ENCODE measurements around the gene LTB4R2. TPM values are rescaled to one million over a fixed set of nuclear protein-coding genes. Genes with fewer than 3 reads are reported as not detected.

The LTB4R2 gene
- total and polyA plus RNA-seq, 2 donors (not counting 3 experiments of a cell fraction or from before 2014, with no cell fraction given) = 5.5 to 13.1 TPM

- H3K27ac ChIP-seq (ENCODE audit: insufficient read depth, low read depth, low read length) = no peak overlapping the region
- TF ChIP-seq CTCF (IDR thresholded peaks at IDR 0.05; ENCODE audit: extremely low read depth in 1 of 2, insufficient read depth in 1 of 2, low read depth in 1 of 2, low read length in 2 of 2) = peak in 1 of 2 donors; percentile 33
- TF ChIP-seq FOS (IDR thresholded peaks at IDR 0.05; ENCODE audit: borderline replicate concordance, insufficient read depth, low read length) = no peak
- intact Hi-C loops (cut with micrococcal nuclease) = no loop called here
- no peaks in the 10 kb centered on the region for H3K9me3 ChIP-seq (replicated peaks; ENCODE audit: control insufficient read depth, insufficient read depth, low read length)
- peak; percentile 38 for FAIRE-seq
- no peak overlapping the region for H3K4me2 ChIP-seq (ENCODE audit: insufficient read depth, low read length)
- H3K4me1 ChIP-seq (ENCODE audit: control insufficient read depth, extremely low read depth, insufficient read depth, low read length) = no peaks in the 10 kb centered on the region
- no peak overlapping the region for H3K9ac ChIP-seq (replicated peaks; ENCODE audit: extremely low read depth, insufficient read depth, low read length)
- no peak overlapping the region for H3K4me3 ChIP-seq (replicated peaks in 1 of 3; ENCODE audit: insufficient read depth in 1 of 3, low read depth in 1 of 3, low read length in 3 of 3)
- H3K9me1 ChIP-seq (replicated peaks; ENCODE audit: control insufficient read depth, extremely low read depth, insufficient read depth, low read length) = no peaks in the 10 kb centered on the region
- DNase-seq (ENCODE audit: low read depth, low spot score) = no peak
- no TSS peak for BruUV-seq (replicated peaks)
- CTCF ChIA-PET = interaction anchor here (1.0 to 4.0 kb wide), 7 partner anchors 8 to 64 kb away, joined by 3 to 27 read pairs (median 6); partner anchors contain the start of genes CIDEB, DHRS1, MDP1 and NOP9
- H2AFZ ChIP-seq (ENCODE audit: low read depth, low read length) = no peak overlapping the region
- dilution Hi-C loops (cut with MboI; ENCODE audit: extremely low pct_ligation_motif_present, low sequenced_read_pairs) = no loop called here
- H3K27me3 ChIP-seq (ENCODE audit: control insufficient read depth in 2 of 2, insufficient read depth in 2 of 2, low read length in 2 of 2) = no peaks in the 10 kb centered on the region
- H3K79me2 ChIP-seq (ENCODE audit: control insufficient read depth, insufficient read depth, low read length) = no peaks in the 10 kb centered on the region
- no peaks in the 10 kb centered on the region for H4K20me1 ChIP-seq (replicated peaks; ENCODE audit: control insufficient read depth, extremely low read depth, insufficient read depth, low read length)
- no peaks in the 10 kb centered on the region for H3K36me3 ChIP-seq (ENCODE audit: control insufficient read depth in 2 of 2, extremely low read depth in 1 of 2, insufficient read depth in 2 of 2, low read length in 2 of 2)
- POLR2A ChIA-PET = interaction anchor here (0.6 kb wide), 1 partner anchor 8 kb away, joined by 3 read pairs; the partner anchor contains the start of gene RABGGTA
Observed at GRCh38 chr14:24279301-24280186, 30.4 kb upstream of the LTB4R2 start.

Measured in endothelial cell of umbilical vein (primary cell).